Prostate gland (tissue), 2 donors: Measurements from ENCODE around the gene MXD4.

ENCODE experiments used
- POLR2A ChIP-seq: fragments of 450-650 bp; IDR thresholded peaks from one replicate; pipeline ENCODE4 v1.6.1; 2016; ENCODE audit warnings: antibody characterized with exemption, mild to moderate bottlenecking
- TF ChIP-seq, protein P1 (sequence below), 4 experiments: fragments of 200-600 bp in 2 of 4; fragments of 450-650 bp in 2 of 4; sonication (generic) in 2 of 4; IDR thresholded peaks; 1 replicate in 3 of 4; 2 replicates in 1 of 4; pipeline ENCODE4 v1.5.1; 2016 to 2019; ENCODE audit warnings: antibody characterized with exemption in 4 of 4, mild to moderate bottlenecking in 2 of 4, moderate library complexity in 2 of 4

GRCh38 chr4:2295900-2296442, 34.1 kb upstream of the MXD4 start:
- TF ChIP-seq, protein P1, sequence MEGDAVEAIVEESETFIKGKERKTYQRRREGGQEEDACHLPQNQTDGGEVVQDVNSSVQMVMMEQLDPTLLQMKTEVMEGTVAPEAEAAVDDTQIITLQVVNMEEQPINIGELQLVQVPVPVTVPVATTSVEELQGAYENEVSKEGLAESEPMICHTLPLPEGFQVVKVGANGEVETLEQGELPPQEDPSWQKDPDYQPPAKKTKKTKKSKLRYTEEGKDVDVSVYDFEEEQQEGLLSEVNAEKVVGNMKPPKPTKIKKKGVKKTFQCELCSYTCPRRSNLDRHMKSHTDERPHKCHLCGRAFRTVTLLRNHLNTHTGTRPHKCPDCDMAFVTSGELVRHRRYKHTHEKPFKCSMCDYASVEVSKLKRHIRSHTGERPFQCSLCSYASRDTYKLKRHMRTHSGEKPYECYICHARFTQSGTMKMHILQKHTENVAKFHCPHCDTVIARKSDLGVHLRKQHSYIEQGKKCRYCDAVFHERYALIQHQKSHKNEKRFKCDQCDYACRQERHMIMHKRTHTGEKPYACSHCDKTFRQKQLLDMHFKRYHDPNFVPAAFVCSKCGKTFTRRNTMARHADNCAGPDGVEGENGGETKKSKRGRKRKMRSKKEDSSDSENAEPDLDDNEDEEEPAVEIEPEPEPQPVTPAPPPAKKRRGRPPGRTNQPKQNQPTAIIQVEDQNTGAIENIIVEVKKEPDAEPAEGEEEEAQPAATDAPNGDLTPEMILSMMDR (IDR thresholded peaks at IDR 0.05), result no peak
- TF ChIP-seq POLR2A, result no peak
